HG03354 (cell line): ENCODE measurements around the gene SCN5A.

Experiments
- ATAC-seq: cut with Tn5 transposase; IDR thresholded peaks from one replicate; pipeline ENCODE4 v1.9.1; 2021; ENCODE audit warnings: mild to moderate bottlenecking; ENCODE audit not compliant: unreplicated experiment, poor library complexity, severe bottlenecking

SCN5A gene

DNA sequence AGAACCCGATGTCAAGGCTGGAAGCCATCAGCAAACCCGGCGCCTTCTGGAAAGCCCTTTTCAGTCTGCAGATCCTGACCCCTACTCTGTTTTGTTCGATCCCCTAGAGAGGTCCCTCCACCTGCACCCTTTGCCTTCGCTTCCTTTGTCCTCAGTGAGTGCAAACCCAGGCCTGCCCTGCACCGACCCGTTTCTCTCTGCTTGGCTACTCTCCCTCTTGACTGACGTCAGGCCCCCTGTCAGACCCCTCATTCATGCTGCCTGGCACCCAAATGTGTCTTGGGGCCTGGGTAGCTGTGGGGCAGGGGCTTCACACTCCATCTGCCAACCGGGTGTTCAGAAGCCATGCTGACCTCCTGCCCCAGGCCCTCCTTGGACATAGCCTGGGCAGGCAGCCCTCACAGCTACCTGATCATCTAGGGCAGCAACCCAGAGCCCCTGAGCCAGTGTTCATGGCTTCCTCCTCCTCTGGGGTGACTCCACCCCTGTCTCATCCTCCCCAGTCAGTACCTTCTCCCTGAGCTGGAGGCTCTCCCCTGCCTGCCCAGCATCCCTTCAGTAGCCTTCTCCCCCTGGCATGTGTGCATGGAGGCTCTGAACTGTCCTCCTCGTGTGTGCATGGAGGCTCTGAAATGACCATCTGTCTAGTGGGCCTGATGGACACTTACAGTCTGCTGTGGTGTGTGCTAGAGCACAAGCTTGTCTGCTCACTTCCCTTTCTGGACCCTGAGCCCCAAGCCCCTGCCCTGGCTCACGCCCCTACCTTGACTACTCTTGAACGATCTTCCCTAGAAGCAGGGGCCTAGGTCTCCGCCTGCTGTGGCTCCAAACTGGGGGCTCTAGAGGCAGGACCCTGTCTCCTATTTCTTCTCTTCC, 83.9 kb downstream of the SCN5A start:
- ATAC-seq: no peak

DNA sequence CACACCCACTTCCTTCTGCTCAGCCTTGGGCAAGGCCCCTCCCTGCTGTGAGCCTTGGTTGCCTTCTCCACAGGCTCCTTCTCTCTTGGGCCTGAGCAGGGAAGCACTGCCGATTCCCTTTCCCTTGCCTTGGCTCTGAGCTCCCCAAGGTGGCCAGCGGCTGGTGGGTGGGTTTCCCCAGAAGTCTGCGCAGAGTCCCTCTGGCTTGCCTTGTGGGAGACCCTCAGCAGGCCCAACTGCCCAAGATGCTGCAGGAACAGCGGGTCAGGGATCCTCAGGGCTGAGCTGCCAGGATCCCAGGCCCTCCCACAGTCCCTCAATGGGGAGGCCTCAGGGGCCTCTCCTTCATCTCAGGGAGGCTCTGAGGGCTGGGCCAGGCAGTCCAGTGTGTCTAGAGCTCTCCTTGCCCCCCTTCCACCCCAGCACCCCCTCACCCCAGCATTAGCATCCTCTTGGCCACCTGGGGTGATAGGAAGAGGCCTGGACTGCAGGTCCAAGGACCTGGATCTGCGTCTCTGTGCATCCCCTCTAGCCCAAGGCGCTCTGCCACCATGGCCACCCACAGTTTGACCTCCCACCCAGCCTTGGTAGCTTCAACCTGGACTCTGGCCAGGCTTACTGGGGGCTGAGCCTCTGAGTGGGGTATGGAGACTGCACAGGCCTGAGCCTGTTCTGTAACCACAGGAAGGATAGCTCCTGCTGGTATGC, 84.7 kb downstream of the SCN5A start:
- ATAC-seq: no peak

DNA sequence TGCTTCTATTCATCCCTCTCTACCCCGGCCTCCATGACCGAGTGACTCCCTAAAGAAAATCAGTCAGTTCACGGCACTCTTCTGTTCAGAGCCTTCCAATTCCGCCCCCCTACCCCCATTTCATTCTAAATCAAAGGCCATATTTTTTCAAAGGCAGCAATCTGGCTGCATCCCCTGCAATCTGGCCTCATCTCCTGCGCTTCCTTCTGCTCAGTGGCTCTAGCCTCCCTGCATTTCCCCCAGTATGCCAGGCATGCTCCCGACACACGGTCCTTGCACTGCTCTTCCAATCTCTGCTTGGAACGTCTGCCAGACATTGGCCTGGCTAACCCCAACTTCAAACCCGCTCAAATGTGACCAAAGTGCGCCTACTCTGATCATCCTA, 85.6 kb downstream of the SCN5A start:
- no peak for ATAC-seq

DNA sequence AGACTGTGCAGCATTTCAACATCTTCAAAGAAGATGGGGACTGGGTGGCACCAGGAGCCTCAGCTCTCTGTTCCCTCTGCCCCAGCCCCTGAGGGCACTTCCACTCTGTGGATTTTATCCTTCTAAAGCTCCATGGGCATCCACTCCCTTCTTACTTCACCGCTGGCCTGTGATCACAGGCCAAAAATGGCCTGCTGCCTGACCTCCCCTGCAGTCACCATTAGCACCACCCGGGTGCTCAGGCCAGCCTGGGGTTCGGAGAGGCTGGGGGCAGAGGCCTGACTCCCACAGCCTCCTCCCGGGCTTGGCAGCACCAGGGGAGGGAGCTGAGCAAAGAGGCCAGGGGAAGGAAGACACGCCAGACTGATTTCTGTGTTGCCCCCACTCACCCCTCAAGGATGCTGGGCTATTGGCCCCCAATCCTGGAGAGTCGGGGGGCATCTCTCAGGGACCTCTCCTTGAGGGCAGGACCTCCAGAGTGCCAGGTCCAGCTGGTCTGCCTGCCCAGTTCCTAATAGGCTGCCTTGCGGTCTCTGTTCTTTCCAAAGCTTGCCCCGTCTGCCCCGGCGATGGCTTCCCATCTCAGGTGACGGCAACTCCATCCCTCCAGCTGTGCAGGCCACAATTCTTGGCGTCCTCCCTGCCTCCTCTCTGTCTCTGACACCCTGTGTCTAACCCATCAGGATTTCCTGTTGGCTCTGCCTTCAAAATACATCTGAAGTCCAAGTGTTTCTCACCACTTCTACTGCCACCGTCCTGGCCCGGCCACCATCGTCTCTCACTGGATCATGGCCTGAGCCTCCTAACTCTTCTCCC, 86.2 kb downstream of the SCN5A start:
- no peak for ATAC-seq

DNA sequence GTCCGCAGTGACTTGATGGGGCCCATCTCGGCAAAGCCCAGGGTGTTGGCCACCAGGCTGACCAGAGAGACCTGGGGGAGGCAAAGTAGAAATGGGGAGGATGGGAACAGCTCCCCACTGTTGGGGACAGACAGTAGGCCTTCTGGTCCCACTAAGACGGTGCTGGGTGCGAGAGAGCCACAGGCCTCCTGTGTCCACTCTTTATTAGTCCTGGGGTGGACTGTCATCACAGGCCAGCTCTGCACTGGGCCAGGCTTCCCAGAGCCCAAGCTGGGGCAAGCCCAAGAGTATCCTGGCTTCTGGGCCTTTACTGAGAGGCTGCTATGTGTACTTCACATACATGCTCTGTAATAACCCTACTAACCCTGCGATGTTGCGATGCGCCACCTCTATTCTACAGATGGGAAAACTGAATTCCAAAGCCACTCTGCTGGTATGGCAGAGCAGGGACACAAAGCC, 87.0 kb downstream of the SCN5A start:
- no peak for ATAC-seq

DNA sequence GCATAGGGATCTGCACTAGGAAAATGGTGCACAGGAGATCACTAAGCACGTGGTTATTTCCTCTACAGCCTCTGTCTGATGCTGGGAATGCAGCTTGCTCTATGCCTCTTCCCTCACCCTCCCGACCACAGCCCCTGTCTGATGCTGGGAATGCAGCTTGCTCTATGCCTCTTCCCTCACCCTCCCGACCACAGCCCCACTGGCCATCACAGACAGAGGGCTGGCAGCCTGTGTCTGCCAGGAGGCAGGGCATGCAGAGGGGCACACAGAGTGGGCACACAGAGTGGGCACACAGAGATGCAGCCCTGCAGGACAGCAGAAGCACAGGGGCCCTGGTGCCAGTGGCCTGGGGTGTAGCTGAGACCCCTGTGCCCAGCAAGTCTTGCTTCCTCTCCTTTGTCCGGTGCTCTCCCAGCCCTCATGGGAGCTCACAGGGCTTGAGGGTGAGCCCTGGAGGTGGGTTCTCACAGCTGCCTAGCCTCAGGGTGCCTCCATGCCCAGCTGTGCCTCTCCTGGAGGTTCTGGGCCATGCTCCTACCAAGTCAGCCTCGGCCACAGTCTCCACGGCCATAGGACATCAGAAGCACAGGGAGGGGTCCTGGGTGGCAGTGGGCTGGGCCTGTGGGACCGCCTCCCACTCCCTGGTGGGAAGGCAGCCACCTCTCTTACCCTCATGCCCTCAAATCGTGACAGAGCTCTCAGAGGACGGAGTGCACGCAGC, 87.6 kb downstream of the SCN5A start:
- no peak for ATAC-seq

DNA sequence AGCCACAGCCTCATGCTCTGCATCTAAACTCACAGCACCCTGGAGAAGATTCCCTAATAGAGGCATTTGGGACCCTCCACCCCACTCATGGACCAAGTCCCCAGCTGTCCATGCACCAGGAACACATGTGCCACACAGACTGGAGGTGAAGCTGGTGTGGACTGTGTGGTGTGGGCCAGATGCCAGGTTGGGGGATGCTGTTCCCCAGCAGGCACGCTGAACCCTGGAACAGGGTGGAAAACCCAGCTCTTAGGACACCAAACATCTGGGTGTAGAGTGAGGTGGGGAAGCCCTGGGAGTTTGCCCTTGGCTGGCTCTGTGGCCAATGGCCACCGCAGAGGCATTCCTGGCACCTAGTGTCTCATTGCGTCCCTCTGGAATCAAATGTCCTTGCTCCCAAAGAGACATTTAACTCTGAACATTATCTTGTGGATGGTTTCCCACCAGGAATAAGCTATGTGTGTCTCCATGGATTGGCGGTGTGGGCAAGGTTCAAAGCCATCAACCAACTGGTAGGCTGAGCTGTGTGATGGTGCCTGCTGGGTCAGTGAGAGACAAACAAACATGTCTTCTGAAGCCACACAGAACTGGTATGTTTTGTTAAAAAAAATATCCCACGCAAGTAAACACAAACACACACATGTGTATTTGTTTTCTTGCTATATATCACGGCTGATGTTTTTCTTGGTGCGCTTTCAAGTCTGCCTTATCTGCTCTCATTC, 88.3 kb downstream of the SCN5A start:
- ATAC-seq: no peak

DNA sequence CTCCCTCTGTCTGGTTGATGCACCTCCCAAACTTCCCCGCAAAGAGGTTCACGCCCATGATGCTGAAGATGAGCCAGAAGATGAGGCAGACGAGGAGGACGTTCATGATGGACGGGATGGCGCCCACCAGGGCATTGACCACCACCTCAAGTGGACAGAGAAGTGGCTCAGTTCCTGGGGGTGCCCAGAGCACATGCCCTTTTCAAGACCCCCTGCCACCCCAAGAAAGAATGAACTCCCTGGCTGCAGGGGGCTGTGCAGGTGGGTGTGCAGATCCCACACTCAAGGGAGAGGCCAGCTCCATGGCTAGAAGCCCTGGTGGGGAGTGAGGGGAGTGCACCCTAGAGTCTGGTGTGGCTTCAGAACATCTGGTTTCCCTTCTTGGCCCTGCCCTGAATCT, 89.2 kb downstream of the SCN5A start:
- no peak for ATAC-seq

DNA sequence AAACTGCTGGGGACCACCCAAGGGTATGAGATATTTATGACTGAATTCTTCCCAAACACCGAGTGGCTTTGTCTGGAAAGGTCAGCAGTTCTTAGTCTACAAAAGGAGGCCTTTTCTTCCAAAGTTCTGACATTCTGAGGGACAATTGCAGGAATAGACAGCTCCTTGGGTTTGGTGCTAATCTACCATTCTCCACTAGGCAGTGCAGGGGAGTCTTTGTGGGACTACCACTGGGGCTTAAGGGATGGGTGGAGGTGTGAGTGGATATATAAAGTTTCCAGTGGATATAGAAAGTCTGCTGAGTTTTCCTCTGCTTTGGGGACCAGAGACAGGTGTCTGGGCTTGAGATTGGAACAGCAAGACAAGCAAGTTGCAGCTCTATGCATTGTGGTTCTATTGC, 90.6 kb downstream of the SCN5A start:
- no peak for ATAC-seq

DNA sequence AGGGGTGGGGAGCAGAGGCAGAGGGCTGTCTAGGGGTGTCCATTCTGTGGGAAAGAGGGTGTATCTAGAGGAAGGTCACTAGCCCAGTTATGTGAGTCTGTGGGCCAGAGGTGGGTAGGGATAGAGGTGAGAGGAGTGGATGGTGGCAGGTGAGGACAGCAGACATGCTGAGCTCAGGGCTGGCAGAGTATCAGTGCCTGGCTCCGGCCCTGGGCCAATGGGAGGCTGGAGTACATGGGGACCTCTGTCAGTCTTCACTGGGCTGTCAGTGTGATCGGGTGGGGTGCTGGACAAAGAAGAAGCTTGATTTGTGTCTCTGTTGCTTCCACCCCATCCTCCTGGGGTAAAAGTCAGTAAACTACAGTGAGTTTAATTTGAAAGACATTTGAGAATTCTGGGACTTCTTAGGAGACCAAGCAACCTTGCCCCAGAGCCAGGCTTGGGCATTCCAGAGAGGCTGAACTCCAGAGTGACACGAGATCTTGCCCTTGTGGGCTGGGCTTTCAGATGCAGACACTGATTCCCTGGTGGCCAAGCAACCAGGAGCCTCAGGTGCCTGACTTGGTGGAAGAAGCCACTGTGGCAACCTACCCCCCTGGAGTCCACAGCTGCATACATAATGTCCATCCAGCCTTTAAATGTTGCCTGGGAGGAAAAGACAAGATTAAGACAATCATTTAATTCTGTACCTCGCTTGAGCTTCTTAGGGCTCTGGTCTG, 92.7 kb downstream of the SCN5A start:
- ATAC-seq: no peak

DNA sequence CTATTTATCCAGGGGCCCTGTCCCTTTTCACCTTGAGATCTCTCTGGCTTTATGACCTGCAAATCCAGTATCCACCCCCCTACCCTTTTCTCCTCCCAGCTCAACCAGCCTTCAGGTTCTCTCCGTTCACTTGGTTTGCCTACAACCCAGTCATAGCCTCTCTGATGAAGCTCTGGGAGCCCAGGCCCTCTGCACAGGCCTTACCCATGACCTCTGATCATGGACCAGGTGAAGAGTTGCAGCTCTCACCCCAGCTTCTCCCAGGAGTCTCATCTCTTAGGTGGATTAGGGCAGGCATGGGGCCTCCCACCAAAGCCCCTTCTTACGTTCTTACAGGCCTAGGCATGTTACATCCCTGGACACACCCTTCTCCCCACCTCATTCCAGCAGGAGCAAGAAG, 93.6 kb downstream of the SCN5A start:
- no peak for ATAC-seq

DNA sequence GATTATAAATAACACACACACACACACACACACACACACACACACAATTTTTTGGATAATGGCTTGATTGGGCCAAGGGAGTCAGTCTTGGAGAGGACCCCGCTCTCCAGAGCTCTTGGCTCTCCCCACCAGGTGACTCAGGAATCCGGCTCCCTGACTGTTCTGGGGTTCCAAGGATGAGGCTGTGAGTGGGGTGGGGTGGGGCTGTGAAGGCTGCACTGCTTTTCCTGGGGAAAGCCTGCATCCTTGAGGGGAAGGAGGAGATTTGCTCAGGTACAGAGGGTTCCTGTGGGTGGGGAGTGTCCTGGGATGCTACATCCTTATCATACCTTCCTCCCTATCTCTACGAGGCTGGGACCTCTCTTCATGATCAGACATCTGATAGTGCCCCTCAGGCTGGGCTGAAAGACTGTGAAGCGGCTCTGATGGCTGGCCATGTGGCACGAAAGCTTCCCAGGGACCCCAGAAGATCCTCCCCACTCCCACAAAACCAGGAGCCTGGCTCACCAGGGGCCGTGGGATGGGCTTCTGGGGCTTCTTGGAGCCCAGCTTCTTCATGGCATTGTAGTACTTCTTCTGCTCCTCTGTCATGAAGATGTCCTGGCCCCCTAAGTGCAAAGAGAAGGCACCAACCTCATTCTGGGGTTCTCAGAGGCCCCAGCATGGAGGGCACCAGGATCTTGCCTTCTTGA, 94.2 kb downstream of the SCN5A start:
- ATAC-seq: no peak

DNA sequence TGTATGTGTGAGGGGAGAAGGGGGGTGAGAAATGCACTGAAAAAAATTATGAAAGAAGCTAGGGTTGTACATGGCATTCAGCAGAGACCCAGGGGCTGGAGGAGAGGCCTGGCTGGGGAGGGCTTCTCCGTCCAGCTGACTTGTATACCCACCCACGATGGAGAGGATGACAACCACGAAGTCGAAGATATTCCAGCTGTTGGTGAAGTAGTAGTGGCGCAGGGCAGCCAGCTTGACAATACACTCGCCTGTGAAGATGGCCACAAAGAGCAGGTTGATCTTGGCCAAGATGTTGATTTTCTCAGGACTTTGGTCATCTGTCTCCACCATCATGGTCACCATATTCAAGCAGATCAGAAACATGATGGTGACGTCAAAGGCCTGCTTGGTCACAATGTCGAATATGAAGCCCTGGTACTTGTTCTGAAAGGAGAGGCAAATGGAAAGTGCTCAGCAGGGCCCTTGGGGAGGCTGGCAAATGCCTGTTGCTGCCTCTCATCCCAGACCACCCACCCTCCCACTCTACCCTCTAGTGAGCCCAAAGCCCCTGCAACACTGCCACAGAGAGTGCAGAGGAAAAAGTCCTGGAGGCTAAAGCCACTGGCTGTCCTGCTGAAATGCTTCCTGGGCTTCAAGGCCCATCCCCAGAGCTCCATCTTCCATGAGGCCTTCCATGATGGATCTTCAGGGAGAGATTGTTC, 95.2 kb downstream of the SCN5A start:
- ATAC-seq: no peak

DNA sequence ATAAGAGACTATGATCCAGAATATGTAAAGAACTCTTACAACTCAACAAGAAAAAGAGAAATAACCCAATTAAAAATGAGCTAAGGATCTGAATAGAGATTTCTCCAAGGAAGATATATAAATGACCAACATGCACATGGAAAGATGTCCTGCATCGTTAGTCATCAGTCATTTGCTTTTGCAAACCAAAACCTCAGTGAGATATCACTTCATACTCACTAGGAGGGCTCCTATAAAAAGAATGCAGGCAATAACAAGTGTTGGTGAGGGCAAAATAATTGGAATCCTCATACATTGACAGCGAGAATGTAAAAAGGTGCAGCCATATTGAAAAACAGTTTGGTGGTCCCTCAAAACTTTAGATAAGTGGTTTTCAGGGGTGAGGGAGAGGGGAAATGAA, 96.4 kb downstream of the SCN5A start:
- ATAC-seq: no peak

DNA sequence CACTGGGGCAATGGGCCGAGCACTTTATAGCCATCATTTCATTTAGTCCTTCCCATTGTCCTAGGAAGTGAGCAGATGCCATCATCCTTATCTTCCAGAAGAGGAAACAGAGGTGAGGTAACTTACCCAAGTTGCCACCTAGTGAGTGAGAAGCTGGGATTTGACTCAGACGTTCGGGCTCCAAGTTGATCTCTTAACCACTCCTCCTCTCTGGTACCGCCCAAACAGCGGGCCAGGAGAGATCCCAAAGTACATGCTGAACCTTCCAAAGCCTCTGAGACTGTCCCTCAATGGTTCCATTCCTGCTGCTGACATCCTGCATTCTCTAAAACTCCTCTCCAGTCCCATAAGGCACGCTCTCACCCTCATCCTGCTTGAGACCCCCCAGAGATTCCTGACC, 97.1 kb downstream of the SCN5A start:
- no peak for ATAC-seq

DNA sequence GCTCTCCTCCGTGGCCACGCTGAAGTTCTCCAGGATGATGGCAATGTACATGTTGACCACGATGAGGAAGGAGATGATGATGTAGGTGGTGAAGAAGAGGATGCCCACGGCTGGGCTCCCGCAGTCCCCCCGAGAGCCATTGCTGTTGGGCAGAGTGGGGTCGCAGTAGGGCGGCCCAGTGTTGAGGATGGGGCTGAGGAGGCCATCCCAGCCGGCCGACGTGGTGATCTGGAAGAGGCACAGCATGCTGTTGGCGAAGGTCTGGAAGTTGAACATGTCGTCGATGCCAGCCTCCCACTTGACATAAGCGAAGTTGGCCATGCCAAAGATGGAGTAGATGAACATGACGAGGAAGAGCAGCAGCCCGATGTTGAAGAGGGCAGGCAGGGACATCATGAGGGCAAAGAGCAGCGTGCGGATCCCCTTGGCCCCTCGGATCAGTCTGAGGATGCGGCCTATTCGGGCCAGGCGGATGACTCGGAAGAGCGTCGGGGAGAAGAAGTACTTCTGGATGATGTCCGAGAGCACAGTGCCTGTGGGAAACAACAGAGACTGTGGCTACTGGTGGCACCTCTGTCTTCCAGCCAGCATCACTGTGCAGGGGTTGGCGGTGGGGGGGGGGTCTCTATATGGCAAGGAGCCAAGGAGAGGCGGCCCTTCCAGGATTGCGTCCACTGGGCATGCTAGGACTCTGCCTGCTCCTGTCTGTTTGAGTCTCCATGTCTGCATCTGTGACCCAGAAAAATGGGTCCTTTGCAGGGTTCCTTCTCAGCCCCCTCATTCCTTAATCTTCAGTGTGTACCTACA, 98.3 kb downstream of the SCN5A start:
- ATAC-seq: no peak
